MM.1S (cell line): ENCODE data around the gene FBP1.

Source experiments
- DNase-seq: peaks from one replicate; pipeline ENCODE4 v3.0.0-alpha.2; 2015
- H2AFZ ChIP-seq: fragments of 300-600 bp; sonication (generic); 2 replicates; pipeline ENCODE4 v1.6.0; 2016; ENCODE audit warnings: antibody characterized with exemption, low read length
- H3F3A ChIP-seq: fragments of 300-600 bp; sonication (generic); 2 replicates; pipeline ENCODE4 v1.6.1; 2016; ENCODE audit warnings: mild to moderate bottlenecking, antibody characterized with exemption, low read length, moderate library complexity, mixed read lengths; ENCODE audit not compliant: insufficient read depth
- H3K27ac ChIP-seq: fragments of 300-600 bp; sonication (generic); 2 replicates; pipeline ENCODE4 v1.5.1; 2016; ENCODE audit warnings: mild to moderate bottlenecking, low read length
- H3K27me3 ChIP-seq: fragments of 300-600 bp; sonication (generic); replicated peaks from 2 replicates; pipeline ENCODE4 v1.6.0; 2016; ENCODE audit warnings: low read length; ENCODE audit not compliant: insufficient read depth
- H3K36me3 ChIP-seq: fragments of 300-600 bp; sonication (generic); replicated peaks from 2 replicates; pipeline ENCODE4 v1.6.1; 2016; ENCODE audit warnings: mild to moderate bottlenecking, low read length, mixed read lengths; ENCODE audit not compliant: insufficient read depth
- H3K4me1 ChIP-seq: fragments of 300-600 bp; sonication (generic); 2 replicates; pipeline ENCODE4 v1.6.1; 2016; ENCODE audit warnings: low read length, mixed read lengths
- H3K4me2 ChIP-seq: fragments of 300-600 bp; sonication (generic); 2 replicates; pipeline ENCODE4 v1.6.0; 2016; ENCODE audit warnings: low read depth, low read length
- H3K4me3 ChIP-seq: fragments of 300-600 bp; sonication (generic); 2 replicates; pipeline ENCODE4 v1.5.1; 2016; ENCODE audit warnings: low read length, mixed read lengths
- H3K79me2 ChIP-seq: fragments of 300-600 bp; sonication (generic); 2 replicates; pipeline ENCODE4 v1.6.1; 2016; ENCODE audit warnings: mixed run types, low read length, mixed read lengths
- H3K9ac ChIP-seq: fragments of 300-600 bp; sonication (generic); 2 replicates; pipeline ENCODE4 v1.6.1; 2016; ENCODE audit warnings: low read length, mixed read lengths
- H3K9me2 ChIP-seq: fragments of 300-600 bp; sonication (generic); replicated peaks from 2 replicates; pipeline ENCODE4 v1.6.1; 2016; ENCODE audit warnings: mild to moderate bottlenecking, low read length, mixed read lengths; ENCODE audit not compliant: insufficient read depth
- H3K9me3 ChIP-seq: fragments of 300-600 bp; sonication (generic); replicated peaks from 2 replicates; pipeline ENCODE4 v1.6.1; 2016; ENCODE audit warnings: mild to moderate bottlenecking, low read length, mixed read lengths; ENCODE audit not compliant: insufficient read depth
- H4K20me1 ChIP-seq: fragments of 300-600 bp; sonication (generic); 2 replicates; pipeline ENCODE4 v1.6.1; 2016; ENCODE audit warnings: mild to moderate bottlenecking, low read length, moderate library complexity, mixed read lengths; ENCODE audit not compliant: insufficient read depth
- CTCF ChIP-seq: fragments of 300-600 bp; sonication (generic); IDR thresholded peaks from 2 replicates; pipeline ENCODE4 v1.5.1; 2016; ENCODE audit warnings: antibody characterized with exemption, low read length, mixed read lengths
- EZH2 ChIP-seq: fragments of 300-600 bp; sonication (generic); optimal IDR thresholded peaks from 2 replicates; pipeline ENCODE3; 2017; ENCODE audit warnings: low read depth, mild to moderate bottlenecking, antibody characterized with exemption, low read length, mixed read lengths
- EZH2phosphoT487 ChIP-seq: fragments of 300-600 bp; sonication (generic); IDR thresholded peaks from 2 replicates; pipeline ENCODE4 v1.6.1; 2018; ENCODE audit warnings: antibody characterized with exemption, low read length

Gene FBP1

GRCh38 chr9:94612071-94612470, 27.2 kb downstream of the FBP1 start:
- no peaks in the 10 kb centered on the region for H3K27me3 ChIP-seq

GRCh38 chr9:94611638-94612068, 27.7 kb downstream of the FBP1 start:
- no peaks in the 10 kb centered on the region for H3K9me2 ChIP-seq
- peak; percentile 72 for DNase-seq
- no peaks in the 10 kb centered on the region for H3K36me3 ChIP-seq
- no peak overlapping the region for H2AFZ ChIP-seq
- no peak overlapping the region for H3K4me2 ChIP-seq
- H4K20me1 ChIP-seq: no peaks in the 10 kb centered on the region
- TF ChIP-seq EZH2 (no peak), EZH2phosphoT487 (no peak), CTCF (no peak)
- H3K9me3 ChIP-seq: no peaks in the 10 kb centered on the region
- H3K79me2 ChIP-seq: no peaks in the 10 kb centered on the region
- no peaks in the 10 kb centered on the region for H3K27me3 ChIP-seq
- H3K9ac ChIP-seq: no peak overlapping the region
- no peak overlapping the region for H3K27ac ChIP-seq
- H3K4me1 ChIP-seq: peaks cover 17% of the 10 kb centered on the region
- H3K4me3 ChIP-seq: no peak overlapping the region
- no peaks in the 10 kb centered on the region for H3F3A ChIP-seq

More at GRCh38 chr9:94612071-94612470, 27.2 kb downstream of the FBP1 start:
- peaks cover 13% of the 10 kb centered on the region for H3K4me1 ChIP-seq
- H3K4me3 ChIP-seq: no peak overlapping the region
- H3K4me2 ChIP-seq: no peak overlapping the region
- no peaks in the 10 kb centered on the region for H3F3A ChIP-seq
- H3K27ac ChIP-seq: no peak overlapping the region
- H3K9me2 ChIP-seq: no peaks in the 10 kb centered on the region
- TF ChIP-seq CTCF (no peak), EZH2phosphoT487 (no peak), EZH2 (no peak)
- H2AFZ ChIP-seq: no peak overlapping the region
- DNase-seq: no peak
- H3K79me2 ChIP-seq: no peaks in the 10 kb centered on the region
- no peaks in the 10 kb centered on the region for H3K36me3 ChIP-seq
- H4K20me1 ChIP-seq: no peaks in the 10 kb centered on the region
- H3K9ac ChIP-seq: no peak overlapping the region
- H3K9me3 ChIP-seq: no peaks in the 10 kb centered on the region

GRCh38 chr9:94610181-94610606, 29.1 kb downstream of the FBP1 start:
- H3K36me3 ChIP-seq: no peaks in the 10 kb centered on the region
- no peak overlapping the region for H3K4me3 ChIP-seq
- no peak overlapping the region for H3K9ac ChIP-seq
- no peaks in the 10 kb centered on the region for H3K9me2 ChIP-seq
- no peaks in the 10 kb centered on the region for H4K20me1 ChIP-seq
- peaks cover 18% of the 10 kb centered on the region for H3K4me1 ChIP-seq
- no peaks in the 10 kb centered on the region for H3F3A ChIP-seq
- H3K27me3 ChIP-seq: no peaks in the 10 kb centered on the region
- H3K79me2 ChIP-seq: no peaks in the 10 kb centered on the region
- no peak for DNase-seq
- H3K4me2 ChIP-seq: no peak overlapping the region
- no peak overlapping the region for H2AFZ ChIP-seq
- no peaks in the 10 kb centered on the region for H3K9me3 ChIP-seq
- H3K27ac ChIP-seq: no peak overlapping the region
- TF ChIP-seq EZH2: no peak
- no peak for TF ChIP-seq EZH2phosphoT487
- no peak for TF ChIP-seq CTCF

GRCh38 chr9:94607423-94607691, 32.0 kb downstream of the FBP1 start:
- no peak overlapping the region for H3K9ac ChIP-seq
- H3K79me2 ChIP-seq: no peaks in the 10 kb centered on the region
- TF ChIP-seq EZH2: no peak
- TF ChIP-seq EZH2phosphoT487: no peak
- no peak for TF ChIP-seq CTCF
- H3K9me2 ChIP-seq: no peaks in the 10 kb centered on the region
- peak overlapping the region; percentile 21; the same call in 1 of the 2 replicates for H3K4me2 ChIP-seq
- DNase-seq: no peak
- no peak overlapping the region for H2AFZ ChIP-seq
- H3K4me3 ChIP-seq: no peak overlapping the region
- H3K4me1 ChIP-seq: peaks cover 34% of the 10 kb centered on the region
- no peaks in the 10 kb centered on the region for H3K27me3 ChIP-seq
- peaks cover 10% of the 10 kb centered on the region; the same call in 1 of the 2 replicates for H3F3A ChIP-seq
- H3K36me3 ChIP-seq: no peaks in the 10 kb centered on the region
- H3K9me3 ChIP-seq: no peaks in the 10 kb centered on the region
- H3K27ac ChIP-seq: no peak overlapping the region
- H4K20me1 ChIP-seq: no peaks in the 10 kb centered on the region
